ENCODE measurements around the gene SSR4.

The SSR4 gene

DNA sequence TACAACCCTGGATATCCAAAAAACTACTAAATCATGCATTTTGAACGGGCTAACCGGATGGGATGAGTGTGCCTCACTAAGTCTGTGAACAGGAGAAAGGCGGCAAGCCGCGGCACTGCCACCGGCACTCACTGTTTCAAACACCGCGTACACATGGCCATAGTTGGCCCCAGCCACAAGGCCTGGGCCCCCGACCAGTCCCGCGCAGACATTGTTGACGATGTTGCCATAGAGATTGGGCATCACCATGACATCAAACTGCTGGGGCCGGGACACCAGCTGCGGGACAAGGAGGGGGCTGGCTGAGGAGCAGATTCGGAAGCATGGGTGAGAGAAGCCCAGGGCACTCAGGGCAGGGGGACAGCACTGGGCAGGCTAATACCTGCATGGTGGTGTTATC lies 7.8 kb upstream of the SSR4 start:
- no peak for DNase-seq (ENCODE audit: low spot score)
- TF ChIP-seq, protein P1, sequence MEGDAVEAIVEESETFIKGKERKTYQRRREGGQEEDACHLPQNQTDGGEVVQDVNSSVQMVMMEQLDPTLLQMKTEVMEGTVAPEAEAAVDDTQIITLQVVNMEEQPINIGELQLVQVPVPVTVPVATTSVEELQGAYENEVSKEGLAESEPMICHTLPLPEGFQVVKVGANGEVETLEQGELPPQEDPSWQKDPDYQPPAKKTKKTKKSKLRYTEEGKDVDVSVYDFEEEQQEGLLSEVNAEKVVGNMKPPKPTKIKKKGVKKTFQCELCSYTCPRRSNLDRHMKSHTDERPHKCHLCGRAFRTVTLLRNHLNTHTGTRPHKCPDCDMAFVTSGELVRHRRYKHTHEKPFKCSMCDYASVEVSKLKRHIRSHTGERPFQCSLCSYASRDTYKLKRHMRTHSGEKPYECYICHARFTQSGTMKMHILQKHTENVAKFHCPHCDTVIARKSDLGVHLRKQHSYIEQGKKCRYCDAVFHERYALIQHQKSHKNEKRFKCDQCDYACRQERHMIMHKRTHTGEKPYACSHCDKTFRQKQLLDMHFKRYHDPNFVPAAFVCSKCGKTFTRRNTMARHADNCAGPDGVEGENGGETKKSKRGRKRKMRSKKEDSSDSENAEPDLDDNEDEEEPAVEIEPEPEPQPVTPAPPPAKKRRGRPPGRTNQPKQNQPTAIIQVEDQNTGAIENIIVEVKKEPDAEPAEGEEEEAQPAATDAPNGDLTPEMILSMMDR (IDR thresholded peaks at IDR 0.05; ENCODE audit: extremely low read depth, missing control alignments), result no peak

DNA sequence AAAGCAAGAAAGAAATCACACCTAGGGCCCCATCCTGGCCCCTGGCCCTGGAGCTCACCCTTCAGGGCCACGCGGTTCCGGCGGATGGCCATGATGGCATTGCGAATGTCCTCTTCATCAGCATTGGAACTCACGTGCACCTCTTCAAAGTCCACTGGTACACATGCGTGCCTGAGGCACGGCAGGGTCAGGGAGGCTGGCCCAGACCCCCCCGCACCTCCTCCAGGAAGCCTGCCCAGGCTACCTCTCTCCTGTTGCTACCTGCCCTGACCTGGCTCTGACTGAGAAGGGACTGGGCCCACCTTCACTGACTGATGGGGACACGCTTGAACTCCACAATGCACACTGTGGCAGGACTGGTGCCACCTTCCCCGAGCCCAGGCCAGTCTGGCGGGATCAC lies 4.8 kb upstream of the SSR4 start:
- TF ChIP-seq, protein P1 (IDR thresholded peaks at IDR 0.05; ENCODE audit: extremely low read depth, missing control alignments), result no peak
- no peak for DNase-seq (ENCODE audit: low spot score)

DNA sequence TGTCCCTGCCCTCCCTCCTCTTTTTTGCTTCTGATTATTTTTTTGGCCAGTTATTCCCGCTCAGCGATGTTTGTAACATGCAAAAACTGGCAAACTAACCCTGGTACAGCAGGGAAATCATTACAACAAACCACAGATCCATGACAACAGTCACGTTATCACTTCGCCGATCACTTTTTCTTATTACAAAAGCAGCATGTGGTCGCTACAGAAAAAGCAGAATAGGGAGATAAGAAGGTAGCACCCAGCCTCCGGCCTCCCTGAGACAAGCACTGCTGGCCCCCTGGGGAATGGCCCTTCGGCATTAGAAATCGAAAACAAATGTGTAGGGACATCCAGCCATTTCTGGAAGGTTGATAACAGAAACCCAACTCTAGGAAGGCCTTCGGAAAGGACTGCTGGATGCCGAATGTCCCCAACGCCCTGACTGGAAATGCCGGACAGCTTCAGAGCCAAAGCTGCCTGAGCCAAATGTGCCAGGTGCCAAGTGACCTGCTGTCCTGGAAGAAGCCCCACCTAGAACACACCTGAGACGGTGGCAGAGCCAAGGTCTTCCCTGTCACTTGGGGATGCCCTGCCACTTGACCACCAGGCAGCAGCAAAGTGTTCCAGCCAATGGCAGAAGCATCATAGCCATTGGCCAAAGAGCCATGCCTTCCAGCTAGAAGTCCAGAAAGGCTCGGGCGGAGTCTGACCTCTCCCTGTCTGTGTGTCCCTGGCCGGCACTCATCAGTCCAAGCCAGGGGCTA lies 3.2 kb upstream of the SSR4 start:
- TF ChIP-seq, protein P1 (IDR thresholded peaks at IDR 0.05; ENCODE audit: extremely low read depth, missing control alignments), result no peak
- no peak for DNase-seq (ENCODE audit: low spot score)

DNA sequence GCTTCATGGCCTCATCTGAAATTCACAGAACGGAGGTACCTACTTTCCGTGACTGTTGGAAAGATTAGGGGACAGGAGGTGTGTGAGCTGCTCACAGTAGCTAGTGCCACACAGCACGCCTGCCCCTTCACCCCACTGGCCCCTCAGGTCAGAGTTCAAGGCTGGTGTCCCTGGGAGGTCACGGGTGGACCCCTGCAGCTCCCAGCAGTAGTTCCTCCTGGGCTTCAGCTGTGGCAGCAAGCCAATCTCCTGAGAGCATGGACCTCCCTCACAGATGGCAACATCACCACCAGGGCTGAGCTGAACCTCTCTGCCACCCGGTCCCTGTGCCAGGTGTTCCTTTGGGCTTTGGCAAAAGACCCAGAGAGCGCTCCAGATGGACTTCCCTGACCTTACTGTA lies 2.1 kb upstream of the SSR4 start:
- TF ChIP-seq, protein P1 (IDR thresholded peaks at IDR 0.05; ENCODE audit: extremely low read depth, missing control alignments), result no peak

DNA sequence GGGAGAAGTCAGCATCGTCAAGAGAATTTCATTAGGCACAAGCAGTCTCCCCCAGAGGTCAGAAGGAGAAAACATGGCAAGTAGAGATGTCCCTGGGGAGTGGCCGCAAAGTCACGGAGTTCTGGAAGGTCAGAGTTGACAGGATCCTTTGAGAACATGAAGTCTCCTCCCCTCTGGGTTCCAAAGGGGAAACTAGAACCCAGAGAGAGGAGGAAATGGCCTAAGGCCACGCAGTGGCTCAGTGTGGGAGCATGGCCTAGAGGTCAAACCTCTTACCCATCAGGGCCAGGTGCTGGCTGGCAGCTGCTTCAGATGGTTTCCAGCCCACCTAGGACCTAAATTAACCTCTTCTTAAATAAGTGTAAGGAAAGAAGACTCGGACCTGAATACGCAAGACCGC lies 1.2 kb upstream of the SSR4 start:
- TF ChIP-seq, protein P1 (IDR thresholded peaks at IDR 0.05; ENCODE audit: extremely low read depth, missing control alignments), result no peak
- DNase-seq (ENCODE audit: low spot score), result no peak

More for the DNA sequence above, 2.1 kb upstream of the SSR4 start:
- DNase-seq (ENCODE audit: low spot score), result no peak

DNA sequence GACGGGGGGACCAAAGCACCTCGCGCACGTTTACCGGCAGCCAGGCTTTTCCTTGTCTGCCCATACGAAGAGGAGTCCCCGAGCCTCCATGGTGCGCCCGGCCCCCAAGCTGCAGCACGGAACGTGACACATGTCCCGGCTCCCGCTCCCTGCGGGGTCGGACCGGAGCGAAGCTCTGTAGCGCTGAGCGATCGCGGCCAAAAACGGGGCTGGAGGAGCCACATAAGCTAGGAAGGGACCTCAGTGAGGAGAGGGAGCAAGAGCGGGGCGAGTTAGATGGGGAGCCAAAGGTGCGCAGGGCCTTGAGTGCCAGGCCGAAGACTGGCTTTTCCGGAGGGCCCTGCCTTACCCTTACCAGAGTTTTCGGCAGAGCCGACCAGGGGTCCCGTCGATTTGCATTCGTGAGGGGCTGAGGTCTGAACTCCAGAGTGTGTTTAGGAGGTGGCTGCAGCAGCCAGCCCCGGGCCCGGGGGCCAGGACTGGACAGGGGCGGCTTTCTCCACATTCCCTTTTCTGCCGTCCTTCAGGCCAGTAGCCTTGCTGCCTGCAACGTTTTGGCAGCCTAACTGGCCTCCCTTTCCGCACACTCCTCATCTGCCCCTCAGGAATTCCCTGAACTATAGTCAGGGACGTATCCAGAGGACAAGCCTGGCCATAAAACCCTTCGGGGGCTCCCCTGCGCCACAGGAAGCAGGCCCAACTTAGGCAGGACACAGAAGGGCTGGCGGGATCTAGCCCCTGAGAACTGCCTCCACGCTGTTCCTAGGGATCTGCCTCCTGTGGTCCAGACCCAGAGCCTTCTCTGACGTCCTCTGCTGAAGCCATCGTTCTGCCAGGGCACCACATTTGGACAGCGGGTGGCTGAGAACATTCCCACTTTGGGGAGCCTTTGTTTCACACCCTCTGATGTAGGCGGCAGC lies 689 bp downstream of the SSR4 start:
- no peak for DNase-seq (ENCODE audit: low spot score)
- TF ChIP-seq, protein P1 (IDR thresholded peaks at IDR 0.05; ENCODE audit: extremely low read depth, missing control alignments), result no peak

DNA sequence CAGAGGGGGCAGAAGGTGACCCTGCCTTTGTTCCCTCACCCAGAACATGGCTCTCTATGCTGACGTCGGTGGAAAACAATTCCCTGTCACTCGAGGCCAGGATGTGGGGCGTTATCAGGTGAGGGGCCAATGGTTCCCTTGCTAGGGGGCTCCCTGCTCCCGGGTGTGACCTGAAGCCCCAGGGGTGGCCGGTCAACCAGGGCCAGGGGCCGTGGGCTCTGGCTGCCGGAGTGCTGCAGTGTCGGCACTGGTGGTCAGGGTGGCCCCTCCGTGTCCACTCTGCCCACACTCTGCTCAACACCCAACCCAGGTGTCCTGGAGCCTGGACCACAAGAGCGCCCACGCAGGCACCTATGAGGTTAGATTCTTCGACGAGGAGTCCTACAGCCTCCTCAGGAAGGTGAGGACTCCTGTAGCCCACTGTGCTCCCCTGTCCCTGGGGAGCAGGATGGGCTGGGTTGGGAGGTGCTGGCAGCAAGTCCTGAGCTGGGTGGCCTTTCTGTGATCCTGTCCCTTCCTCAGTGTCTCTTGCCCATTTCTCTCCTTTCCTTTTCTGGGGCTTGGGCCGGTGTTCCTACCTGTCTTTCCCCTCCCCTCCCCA lies 3.0 kb downstream of the SSR4 start:
- no peak for DNase-seq (ENCODE audit: low spot score)
- TF ChIP-seq, protein P1 (IDR thresholded peaks at IDR 0.05; ENCODE audit: extremely low read depth, missing control alignments), result no peak
